Forelimb muscle (tissue), 1 donor: ENCODE data around the gene MACROH2A2. TPM values are rescaled to one million over a fixed set of nuclear protein-coding genes. Genes with fewer than 3 reads are reported as not detected.
"Not testable (repeated sequence)": the region's sequence is repeated elsewhere in the genome, so short reads cannot be mapped to it uniquely, and the experiment has no call there.

ENCODE experiments used
- DNase-seq: peaks from one replicate; pipeline ENCODE4 v3.0.0-alpha.2; 2013; ENCODE audit warnings: low read depth
- polyA plus RNA-seq: library from polyadenylated mRNA; unstranded; fragments of 120-200 nt; gene quantifications from one replicate; pipeline ENCODE4 v1.2.1, GENCODE V29; 2013; ENCODE audit not compliant: insufficient read length

MACROH2A2 gene
- polyA plus RNA-seq, 1 donor: 21.2 TPM

DNA sequence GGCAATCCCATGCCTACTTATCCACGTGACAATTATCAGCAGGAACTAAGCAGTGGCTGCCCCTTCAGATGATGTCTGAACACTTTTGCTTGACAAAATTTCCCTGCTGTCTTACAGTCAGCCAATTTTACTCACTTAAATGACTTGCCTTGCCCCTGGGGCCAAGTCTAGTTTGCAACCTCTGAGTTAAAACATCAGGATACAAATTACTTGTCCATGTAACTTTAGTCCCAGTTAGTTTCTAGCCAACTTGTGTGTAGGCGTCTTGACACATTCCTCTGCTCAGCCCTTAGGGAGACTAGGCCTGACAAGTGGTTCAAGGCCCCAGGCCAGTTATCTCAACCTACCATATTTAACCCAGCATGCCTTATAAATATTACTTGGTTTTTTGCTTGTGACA, 105.5 kb downstream of the MACROH2A2 start:
- no peak for DNase-seq

DNA sequence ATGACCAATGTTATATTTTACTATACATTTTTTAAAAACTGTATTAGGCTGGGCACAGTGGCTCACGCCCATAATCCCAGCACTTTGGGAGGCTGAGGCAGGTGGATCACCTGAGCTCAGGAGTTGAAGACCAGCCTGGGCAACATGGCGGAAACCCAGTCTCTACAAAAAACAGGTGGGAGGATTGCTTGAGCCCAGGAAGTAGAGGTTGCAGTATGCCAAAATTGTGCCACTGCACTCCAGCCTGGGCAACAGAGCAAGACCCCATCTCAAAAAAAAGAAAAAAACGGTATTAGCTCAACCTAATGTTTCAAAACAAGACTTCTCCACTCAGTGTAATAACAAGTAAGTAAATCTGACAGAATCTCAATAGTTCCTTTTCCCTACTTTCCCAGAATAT, 106.7 kb downstream of the MACROH2A2 start:
- DNase-seq: not testable (repeated sequence)

DNA sequence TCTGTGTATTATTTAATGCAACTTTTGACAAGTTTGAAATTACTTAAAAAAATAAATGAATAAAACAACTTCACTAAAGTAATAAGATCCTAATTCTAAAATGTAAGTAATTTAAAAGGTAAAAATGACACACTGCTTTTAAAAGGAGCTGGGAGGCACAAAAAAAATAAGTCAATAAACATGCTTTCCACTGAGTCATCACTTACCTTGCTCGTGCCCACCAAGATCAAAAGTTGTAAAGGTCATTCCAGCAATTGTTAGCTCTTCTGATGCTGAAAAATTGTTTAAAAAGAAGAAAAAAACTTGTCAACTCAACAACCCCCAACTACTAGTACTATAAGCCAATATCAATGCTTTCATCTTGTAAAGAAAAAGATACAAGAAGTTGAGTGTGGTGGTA, 108.2 kb downstream of the MACROH2A2 start:
- DNase-seq: no peak

Other genes with a start within 250 kb of the MACROH2A2 start
- gene AIFM2, start 80.0 kb downstream of the MACROH2A2 start, polyA plus RNA-seq: 2.8 TPM
- 4.2 TPM for gene TYSND1, start 93.9 kb downstream of the MACROH2A2 start, polyA plus RNA-seq
- gene SAR1A, start 117.7 kb downstream of the MACROH2A2 start, polyA plus RNA-seq: 94.5 TPM
- gene PPA1, start 180.6 kb downstream of the MACROH2A2 start, polyA plus RNA-seq: 76.3 TPM
- 0.05 TPM for gene NPFFR1, start 231.2 kb downstream of the MACROH2A2 start, polyA plus RNA-seq